HG03469 (cell line): ENCODE results near the gene F2.
"Not testable (repeated sequence)": the region's sequence is repeated elsewhere in the genome, so short reads cannot be mapped to it uniquely, and the experiment has no call there.

Experiments
- ATAC-seq: cut with Tn5 transposase; IDR thresholded peaks from one replicate; pipeline ENCODE4 v1.9.1; 2021; ENCODE audit warnings: mild to moderate bottlenecking, moderate library complexity, moderate number of reproducible peaks; ENCODE audit not compliant: unreplicated experiment

Gene F2

GRCh38 chr11:46719048-46719542 is at the start of gene F2:
Gene F2, plus strand, starts transcription at chr11:46719213. Its CDS starts 23 bp downstream, at chr11:46719236.
- no peak for ATAC-seq

- ATAC-seq: no peak
These were observed 49.3 kb upstream of the F2 start for GRCh38 chr11:46669711-46670139.

GRCh38 chr11:46670521-46670920 is 48.5 kb upstream of the F2 start:
- ATAC-seq: not testable (repeated sequence)

GRCh38 chr11:46671958-46672315 is 47.1 kb upstream of the F2 start:
- no peak for ATAC-seq

- ATAC-seq: no peak
These were observed 46.6 kb upstream of the F2 start for GRCh38 chr11:46672381-46672839.

GRCh38 chr11:46673713-46674462 is 45.1 kb upstream of the F2 start:
- no peak for ATAC-seq

GRCh38 chr11:46674463-46675287 is 44.3 kb upstream of the F2 start:
- no peak for ATAC-seq

GRCh38 chr11:46675288-46675851 is 43.6 kb upstream of the F2 start:
- no peak for ATAC-seq

- no peak for ATAC-seq
These were observed 43.1 kb upstream of the F2 start for GRCh38 chr11:46675949-46676348.

GRCh38 chr11:46676436-46677158 is 42.4 kb upstream of the F2 start:
- ATAC-seq: no peak

- no peak for ATAC-seq
These were observed 41.8 kb upstream of the F2 start for GRCh38 chr11:46677169-46677568.

- no peak for ATAC-seq
These were observed 40.8 kb upstream of the F2 start for GRCh38 chr11:46677991-46678740.

- ATAC-seq: no peak
These were observed 40.3 kb upstream of the F2 start for GRCh38 chr11:46678741-46679130.

- no peak for ATAC-seq
These were observed 39.5 kb upstream of the F2 start for GRCh38 chr11:46679241-46680163.

GRCh38 chr11:46680164-46680760 is 38.8 kb upstream of the F2 start:
- no peak for ATAC-seq

GRCh38 chr11:46680815-46681214 is 38.2 kb upstream of the F2 start:
- no peak for ATAC-seq

- no peak for ATAC-seq
These were observed 37.2 kb upstream of the F2 start for GRCh38 chr11:46681814-46682213.
